HFFc6 (cell line): Measurements from ENCODE around the gene GRPEL1. TPM values are rescaled to one million over a fixed set of nuclear protein-coding genes. Genes with fewer than 3 reads are reported as not detected.

Source experiments
- DNase-seq: peaks from one replicate; pipeline ENCODE4 v3.0.0-alpha.2; 2018
- H3K27ac Mint-ChIP-seq: 2 replicates; pipeline ENCODE4 v1.8.0; 2020; ENCODE audit warnings: mild to moderate bottlenecking, mixed read lengths
- H3K27me3 Mint-ChIP-seq: 2 replicates; pipeline ENCODE4 v1.8.0; 2021; ENCODE audit warnings: mild to moderate bottlenecking, moderate library complexity, mixed read lengths; ENCODE audit not compliant: insufficient read depth
- H3K36me3 Mint-ChIP-seq: 2 replicates; pipeline ENCODE4 v1.8.0; 2021; ENCODE audit warnings: low read depth, mixed read lengths
- H3K4me1 Mint-ChIP-seq: 2 replicates; pipeline ENCODE4 v1.8.0; 2020; ENCODE audit warnings: low read depth, mixed read lengths
- H3K4me3 Mint-ChIP-seq: 2 replicates; pipeline ENCODE4 v1.8.0; 2020; ENCODE audit warnings: mild to moderate bottlenecking, moderate library complexity, mixed read lengths
- H3K9me3 Mint-ChIP-seq: 2 replicates; pipeline ENCODE4 v1.8.0; 2020; ENCODE audit warnings: mild to moderate bottlenecking, mixed read lengths
- CTCF ChIP-seq: fragments of 200-600 bp; sonication (generic); IDR thresholded peaks from 2 replicates; pipeline ENCODE4 v1.5.0; 2021; ENCODE audit warnings: antibody characterized with exemption, mild to moderate bottlenecking
- total RNA-seq, 6 experiments: library from RNA; stranded (reverse); fragmentation: NEBNext Ultra II Directional; extraction: Animal tissue kit (Norgen Biotek cat#: 25700); gene quantifications; 2 replicates in 1 of 6; 3 replicates in 5 of 6; pipeline ENCODE4 v1.2.3, GENCODE V29; 2021

GRPEL1 gene
- total RNA-seq, 6 experiments from 2014 or later: 43.1 to 62.1 (median 45.3) TPM

GRCh38 chr4:7029212-7029611 is 38.7 kb downstream of the GRPEL1 start:
- Mint-ChIP-seq H3K4me1 (peaks cover 8% of the 10 kb centered on the region), H3K27ac (no peak overlapping the region; the same call in 1 of the 2 replicates), H3K4me3 (no peak overlapping the region), H3K36me3 (peaks cover 26% of the 10 kb centered on the region; the same call in 1 of the 2 replicates), H3K9me3 (no peaks in the 10 kb centered on the region), H3K27me3 (no peaks in the 10 kb centered on the region; the same call in 1 of the 2 replicates)
- no peak for TF ChIP-seq CTCF
- no peak for DNase-seq

GRCh38 chr4:7027913-7028312 is 40.0 kb downstream of the GRPEL1 start:
- no peaks in the 10 kb centered on the region; the same call in 1 of the 2 replicates for H3K27me3 Mint-ChIP-seq

GRCh38 chr4:7027284-7027683 is 40.6 kb downstream of the GRPEL1 start:
- Mint-ChIP-seq H3K27me3 (no peaks in the 10 kb centered on the region; the same call in 1 of the 2 replicates), H3K36me3 (peaks cover 24% of the 10 kb centered on the region; the same call in 1 of the 2 replicates), H3K27ac (no peak overlapping the region), H3K4me1 (peaks cover 20% of the 10 kb centered on the region), H3K4me3 (no peak overlapping the region), H3K9me3 (no peaks in the 10 kb centered on the region)
- no peak for TF ChIP-seq CTCF
- no peak for DNase-seq

More at GRCh38 chr4:7027913-7028312, 40.0 kb downstream of the GRPEL1 start:
- Mint-ChIP-seq H3K9me3 (no peaks in the 10 kb centered on the region), H3K36me3 (peaks cover 26% of the 10 kb centered on the region; the same call in 1 of the 2 replicates), H3K4me1 (peaks cover 15% of the 10 kb centered on the region), H3K4me3 (no peak overlapping the region), H3K27ac (no peak overlapping the region; the same call in 1 of the 2 replicates)
- no peak for TF ChIP-seq CTCF
- DNase-seq: no peak

GRCh38 chr4:7026107-7026506 is 41.8 kb downstream of the GRPEL1 start:
- DNase-seq: no peak
- peaks cover 20% of the 10 kb centered on the region; the same call in 1 of the 2 replicates for H3K36me3 Mint-ChIP-seq
- H3K27me3 Mint-ChIP-seq: no peaks in the 10 kb centered on the region; the same call in 1 of the 2 replicates
- no peak for TF ChIP-seq CTCF
- H3K4me3 Mint-ChIP-seq: no peak overlapping the region
- H3K4me1 Mint-ChIP-seq: peaks cover 30% of the 10 kb centered on the region
- no peak overlapping the region for H3K27ac Mint-ChIP-seq
- no peaks in the 10 kb centered on the region for H3K9me3 Mint-ChIP-seq

GRCh38 chr4:7025040-7025602 is 42.7 kb downstream of the GRPEL1 start:
- peaks cover 18% of the 10 kb centered on the region; the same call in 1 of the 2 replicates for H3K36me3 Mint-ChIP-seq

More at GRCh38 chr4:7025040-7025602, 42.7 kb downstream of the GRPEL1 start:
- Mint-ChIP-seq H3K9me3 (no peaks in the 10 kb centered on the region), H3K27me3 (no peaks in the 10 kb centered on the region; the same call in 1 of the 2 replicates), H3K27ac (no peak overlapping the region), H3K4me3 (no peak overlapping the region), H3K4me1 (peaks cover 40% of the 10 kb centered on the region)
- no peak for TF ChIP-seq CTCF
- DNase-seq: no peak
